ENCODE measurements around the gene KRT13.

GRCh38 chr17:41549596-41550039, 44.2 kb upstream of the KRT13 start:
- TF ChIP-seq EZH2 (IDR thresholded peaks at IDR 0.05; ENCODE audit: borderline replicate concordance, low read length) (no peak), CTCF (IDR thresholded peaks at IDR 0.05; ENCODE audit: low read length) (no peak)

Measured in OCI-LY1 (cell line).